GM19372 (cell line): Measurements from ENCODE around the gene PGLYRP4.

Experiments
- ATAC-seq: cut with Tn5 transposase; IDR thresholded peaks from one replicate; pipeline ENCODE4 v1.9.1; 2021; ENCODE audit warnings: mild to moderate bottlenecking, low read depth, moderate library complexity; ENCODE audit not compliant: unreplicated experiment

Gene PGLYRP4, protein sequence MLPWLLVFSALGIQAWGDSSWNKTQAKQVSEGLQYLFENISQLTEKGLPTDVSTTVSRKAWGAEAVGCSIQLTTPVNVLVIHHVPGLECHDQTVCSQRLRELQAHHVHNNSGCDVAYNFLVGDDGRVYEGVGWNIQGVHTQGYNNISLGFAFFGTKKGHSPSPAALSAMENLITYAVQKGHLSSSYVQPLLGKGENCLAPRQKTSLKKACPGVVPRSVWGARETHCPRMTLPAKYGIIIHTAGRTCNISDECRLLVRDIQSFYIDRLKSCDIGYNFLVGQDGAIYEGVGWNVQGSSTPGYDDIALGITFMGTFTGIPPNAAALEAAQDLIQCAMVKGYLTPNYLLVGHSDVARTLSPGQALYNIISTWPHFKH

DNA sequence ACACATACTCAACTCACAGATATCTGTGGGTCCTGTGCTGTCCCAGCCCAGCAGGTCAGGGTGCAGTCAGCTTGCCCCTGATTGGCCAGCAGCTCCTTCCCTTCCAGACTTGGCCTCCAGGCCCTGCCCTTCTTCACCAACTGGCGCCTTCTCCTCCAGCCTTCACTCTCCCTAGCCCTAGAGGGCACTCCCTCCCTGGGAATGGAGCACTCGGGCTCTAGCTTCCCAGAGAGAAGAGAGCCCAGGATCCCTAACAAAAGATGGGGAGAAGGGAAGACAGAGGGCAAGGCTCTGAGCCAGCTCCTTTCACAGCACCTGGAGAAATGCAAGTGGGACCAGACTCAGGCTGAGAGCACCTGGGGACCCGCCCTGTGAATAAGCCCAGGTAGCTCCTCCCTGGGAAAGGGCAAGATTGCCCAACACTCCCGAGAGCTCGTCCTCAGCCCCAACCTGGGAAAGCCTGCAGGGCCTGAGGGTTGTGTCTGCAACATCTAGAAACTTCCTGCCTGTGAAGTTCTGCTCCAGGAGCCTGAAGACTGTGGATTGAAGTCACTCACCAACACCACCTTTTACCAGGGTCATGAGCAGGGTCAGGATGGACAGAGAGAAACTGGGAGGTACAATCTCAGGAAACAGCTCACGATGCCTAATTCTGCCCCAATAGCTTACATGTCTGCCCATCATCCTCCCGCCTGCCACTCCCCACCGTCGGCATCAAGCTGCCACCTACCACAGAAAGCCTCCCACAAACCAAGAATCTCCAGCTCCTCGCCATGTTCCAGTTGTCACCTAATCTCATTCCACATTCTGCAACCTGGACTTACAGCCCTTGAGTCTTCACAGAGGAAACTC, at the start of gene PGLYRP4:
TSS of gene PGLYRP4 (minus strand) at position 331 of the 852 bp plus-strand sequence. CDS start 909 bp downstream, outside the sequence.
- no peak for ATAC-seq

DNA sequence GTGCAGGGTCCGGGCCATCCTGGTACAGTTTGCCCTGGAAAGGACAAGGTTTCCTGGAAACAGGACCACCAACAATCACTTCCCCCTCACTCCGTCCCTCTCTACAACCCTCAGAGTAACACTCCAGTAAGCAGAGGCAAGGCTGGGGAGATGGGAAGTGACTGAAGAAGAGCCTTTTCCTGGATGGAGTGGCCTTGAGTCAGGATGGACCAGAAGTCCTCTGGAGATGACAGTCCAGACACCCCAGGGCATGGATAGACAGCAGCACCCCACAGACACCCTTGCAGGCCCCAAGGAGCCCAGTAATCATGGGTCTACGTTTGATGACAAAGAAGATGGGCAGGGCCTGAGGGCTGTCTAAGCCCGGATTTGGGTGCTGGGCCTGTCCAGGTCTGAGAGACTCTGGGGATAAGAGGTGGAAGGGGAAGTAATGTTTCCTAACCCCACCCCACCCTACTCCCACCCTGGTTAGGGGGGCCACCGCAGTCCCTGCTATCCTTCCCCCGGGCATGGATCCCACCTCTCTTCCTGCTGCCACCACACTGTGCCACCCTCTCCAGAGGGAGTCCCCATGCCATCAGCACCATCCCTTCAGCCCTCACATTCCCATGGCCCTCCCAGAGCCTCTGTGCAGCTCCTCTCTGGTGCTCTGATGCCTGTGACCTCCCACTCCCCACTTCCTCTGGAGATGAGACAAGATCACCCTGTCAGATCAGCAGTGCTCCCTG, 49.4 kb upstream of the PGLYRP4 start:
- no peak for ATAC-seq

DNA sequence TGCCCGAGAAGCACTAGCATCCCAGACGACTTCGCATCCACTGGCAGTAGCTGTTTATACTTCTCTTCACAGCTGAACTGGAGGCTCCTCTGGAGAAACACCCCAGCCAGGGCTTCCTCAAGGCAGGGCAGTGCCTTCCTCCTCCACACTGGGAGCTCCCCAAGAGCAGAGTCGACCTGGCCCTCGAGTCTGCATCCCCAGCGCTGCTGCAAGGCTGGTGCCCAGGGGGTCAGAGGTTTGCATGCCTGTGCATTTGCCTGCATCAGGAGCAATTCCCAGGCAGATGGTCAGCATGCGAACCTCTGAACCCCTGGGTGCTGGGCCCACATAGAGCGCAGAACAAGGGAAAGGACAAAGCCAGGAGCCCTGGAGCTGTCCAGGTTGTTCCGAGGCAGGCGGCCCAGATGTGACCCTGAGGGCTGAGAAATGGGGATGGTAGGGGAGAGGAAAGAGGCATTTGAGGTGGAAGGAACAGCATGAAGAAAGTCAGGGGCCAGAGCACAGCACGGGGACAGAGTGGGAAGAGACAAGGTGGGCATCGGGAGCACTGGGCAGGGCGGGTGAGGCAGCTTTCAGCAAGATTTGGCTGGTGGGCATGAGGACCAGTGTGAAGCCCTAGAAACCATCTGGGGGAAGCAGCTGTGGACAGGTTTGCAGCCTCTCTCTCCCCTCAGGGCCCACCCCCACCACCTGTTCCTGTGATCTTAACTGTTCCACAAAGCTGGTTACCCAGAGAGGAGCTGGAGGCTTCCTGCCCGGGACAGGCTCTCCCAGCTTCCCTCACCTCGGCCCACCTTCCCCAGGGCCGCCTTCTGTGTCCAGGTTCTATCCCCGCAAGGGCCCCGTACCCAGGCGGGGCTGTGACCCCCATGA, 48.6 kb upstream of the PGLYRP4 start:
- no peak for ATAC-seq

DNA sequence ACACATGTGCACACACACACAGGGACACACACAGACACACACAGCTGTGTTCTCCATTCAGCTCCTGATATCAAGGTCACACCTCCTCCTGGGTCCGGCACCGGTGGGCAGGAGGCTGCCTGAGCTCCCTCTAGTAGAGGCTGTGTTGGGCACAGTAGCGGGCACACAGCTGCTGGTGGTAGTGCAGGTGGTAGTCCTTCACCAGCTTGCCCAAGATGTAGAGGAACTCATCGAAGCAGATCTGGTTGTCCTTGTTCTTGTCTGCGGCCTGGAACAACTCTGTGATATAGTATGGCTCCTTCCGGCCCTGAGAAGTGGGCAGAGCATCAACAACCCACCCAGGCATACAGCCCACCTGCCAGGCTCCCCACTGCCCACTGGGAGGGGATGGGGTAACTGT, 47.8 kb upstream of the PGLYRP4 start:
- ATAC-seq: no peak

DNA sequence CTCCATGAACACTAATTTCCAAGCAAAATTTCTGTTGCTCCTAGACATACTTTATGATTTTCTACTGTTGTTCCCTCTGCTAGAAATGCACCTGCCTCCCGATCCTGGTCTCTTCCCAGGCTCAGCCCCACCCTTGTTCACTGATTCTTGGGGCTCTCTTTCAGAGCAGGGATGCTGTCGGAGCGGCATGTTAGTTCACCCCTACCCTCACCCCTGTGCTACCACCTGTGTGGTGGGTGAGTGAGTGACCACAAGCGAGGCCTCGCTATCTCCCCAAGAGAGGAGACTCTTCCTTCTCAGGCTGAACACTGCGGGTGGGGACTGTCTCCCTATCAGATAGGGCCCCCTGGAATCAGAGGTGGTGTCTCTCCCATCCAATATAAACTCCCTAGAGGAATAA, 47.1 kb upstream of the PGLYRP4 start:
- ATAC-seq: no peak

DNA sequence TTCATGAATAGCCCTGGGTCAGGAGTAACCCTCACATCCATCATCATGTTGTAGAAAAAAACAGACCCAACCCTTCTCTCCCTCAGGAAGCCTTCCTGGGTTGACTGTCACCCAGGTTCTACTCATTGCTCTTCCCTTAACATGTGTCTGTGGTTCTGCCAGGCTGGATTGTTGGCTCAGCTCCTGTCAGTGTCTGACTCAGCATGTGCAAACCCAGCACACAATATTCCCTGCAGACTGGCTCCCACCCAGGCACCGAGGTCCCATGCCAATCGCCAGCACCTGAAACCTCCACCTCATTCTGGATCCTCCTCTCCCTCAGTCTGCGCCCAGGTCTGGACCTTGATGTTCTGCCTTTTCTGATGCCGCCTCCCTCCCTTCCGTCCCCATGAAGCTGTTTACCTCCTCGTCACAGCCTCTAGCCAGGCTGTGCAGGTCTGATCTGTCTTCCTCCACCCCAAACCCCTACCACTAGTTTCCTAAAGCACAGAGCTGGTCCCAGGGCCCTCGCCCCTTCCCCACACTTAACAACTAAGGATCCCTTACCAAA, 46.6 kb upstream of the PGLYRP4 start:
- ATAC-seq: no peak

DNA sequence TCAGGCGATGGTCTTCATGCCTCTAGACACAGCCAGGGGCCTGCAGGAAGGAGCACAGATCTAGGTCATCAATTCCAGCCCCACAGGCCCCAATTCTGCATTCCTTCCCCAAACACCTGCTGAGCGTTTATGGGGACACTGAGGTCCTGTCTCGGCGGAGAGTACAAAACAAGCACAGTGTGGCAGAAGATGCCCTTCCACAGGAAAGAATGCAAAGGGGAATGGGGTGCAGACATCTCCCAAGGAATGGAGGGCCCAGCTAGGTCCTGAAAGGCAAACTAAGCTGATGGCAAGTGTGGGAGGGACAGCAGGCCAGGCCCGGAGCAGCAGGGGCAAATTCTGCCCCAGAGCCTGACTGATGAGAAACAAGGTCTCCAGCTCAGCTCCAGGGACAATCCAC, 45.8 kb upstream of the PGLYRP4 start:
- ATAC-seq: no peak

DNA sequence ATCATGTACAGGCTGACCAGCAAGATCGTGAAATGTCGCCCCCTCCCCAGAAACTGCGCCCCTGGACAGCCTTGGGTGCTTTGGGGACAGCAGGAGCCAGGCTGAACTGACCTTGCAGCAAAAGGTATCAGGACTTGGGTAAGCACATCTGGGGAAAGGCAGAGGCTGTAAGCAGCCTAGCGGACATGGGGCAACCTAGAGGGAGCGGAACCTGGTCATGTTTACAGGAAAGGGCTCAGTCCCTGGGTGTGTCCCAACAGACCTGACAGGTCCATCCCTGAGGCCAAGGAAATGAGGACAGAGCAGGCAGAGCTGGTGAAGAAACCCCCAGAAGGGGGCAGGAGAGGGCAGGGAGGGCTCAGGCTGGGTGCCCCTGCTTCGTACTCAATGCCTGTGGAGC, 45.3 kb upstream of the PGLYRP4 start:
- no peak for ATAC-seq

DNA sequence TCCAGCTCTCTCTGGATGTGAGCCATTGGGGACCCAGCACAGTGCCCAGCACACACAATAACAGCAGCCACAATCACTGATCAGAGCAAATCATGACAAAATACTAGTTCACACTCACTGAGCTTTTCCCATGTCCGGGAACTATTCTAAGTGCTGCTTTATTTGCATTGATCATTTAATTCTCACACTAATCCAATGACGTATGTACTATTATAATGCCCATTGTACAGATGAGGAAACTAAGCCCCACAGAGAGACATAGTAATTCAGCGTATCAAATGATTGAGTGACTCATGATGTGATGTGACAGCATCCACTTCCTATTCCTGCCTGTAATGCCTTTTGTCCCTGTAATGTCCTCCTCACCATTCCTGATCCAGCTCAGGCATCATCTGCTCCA, 44.2 kb upstream of the PGLYRP4 start:
- ATAC-seq: no peak

DNA sequence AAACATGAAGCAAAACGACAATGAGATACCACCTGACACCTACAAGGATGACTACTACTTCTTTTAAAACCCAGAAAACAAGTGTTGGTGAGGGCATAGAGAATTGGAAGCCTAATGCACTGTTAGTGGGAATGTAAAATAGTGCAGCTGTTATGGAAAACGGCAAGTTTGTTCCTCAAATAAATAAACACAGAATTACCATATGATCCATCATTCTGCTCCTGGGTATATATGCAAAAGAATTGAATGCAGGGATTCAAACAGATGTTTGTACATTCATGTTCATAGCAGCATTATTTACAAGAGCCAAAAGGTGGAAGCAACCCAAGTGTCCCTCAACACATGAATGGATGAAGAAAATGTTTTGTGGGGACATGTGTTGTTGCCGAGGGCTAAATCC, 43.6 kb upstream of the PGLYRP4 start:
- ATAC-seq: no peak

DNA sequence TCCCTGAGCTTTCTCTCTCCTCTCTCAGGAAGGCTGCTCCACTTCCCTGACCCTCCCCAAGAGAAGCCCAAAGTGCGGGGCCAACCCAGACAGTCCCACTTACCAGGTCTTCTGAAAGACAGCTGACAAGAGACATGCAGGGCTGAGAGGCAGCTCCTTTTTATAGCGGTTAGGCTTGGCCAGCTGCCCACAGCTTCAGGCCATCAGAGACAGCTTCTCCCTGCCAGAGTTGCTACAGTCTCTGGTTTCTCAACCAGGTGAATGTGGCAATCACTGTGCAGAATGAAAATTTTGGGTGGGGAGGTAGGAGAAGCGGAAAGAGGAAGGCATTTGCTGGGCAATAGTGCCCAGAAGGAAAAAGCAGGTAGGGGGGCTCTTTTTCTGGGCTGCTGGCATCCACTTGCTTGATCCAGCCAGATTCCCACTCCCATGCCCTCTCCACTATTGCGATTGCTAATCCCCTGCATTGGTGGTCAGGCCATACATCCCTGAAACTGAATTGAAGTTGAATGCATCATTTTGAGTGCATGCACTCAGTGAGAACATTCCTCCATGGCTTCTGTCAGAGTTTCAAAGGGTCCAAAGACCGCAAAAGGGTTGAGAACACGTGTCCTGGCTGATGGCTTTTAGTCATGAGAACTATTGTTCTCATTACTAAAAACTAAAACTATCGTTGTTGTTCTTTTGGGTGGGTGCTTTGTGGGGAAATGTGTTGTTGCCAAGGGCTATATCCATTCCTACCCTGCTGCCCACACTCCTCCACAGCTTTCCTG, 42.5 kb upstream of the PGLYRP4 start, which contains the start of gene S100A8:
TSS of gene S100A8 (minus strand) at position 136 of the 773 bp plus-strand sequence. CDS start 538 bp downstream, outside the sequence.
- ATAC-seq: no peak

DNA sequence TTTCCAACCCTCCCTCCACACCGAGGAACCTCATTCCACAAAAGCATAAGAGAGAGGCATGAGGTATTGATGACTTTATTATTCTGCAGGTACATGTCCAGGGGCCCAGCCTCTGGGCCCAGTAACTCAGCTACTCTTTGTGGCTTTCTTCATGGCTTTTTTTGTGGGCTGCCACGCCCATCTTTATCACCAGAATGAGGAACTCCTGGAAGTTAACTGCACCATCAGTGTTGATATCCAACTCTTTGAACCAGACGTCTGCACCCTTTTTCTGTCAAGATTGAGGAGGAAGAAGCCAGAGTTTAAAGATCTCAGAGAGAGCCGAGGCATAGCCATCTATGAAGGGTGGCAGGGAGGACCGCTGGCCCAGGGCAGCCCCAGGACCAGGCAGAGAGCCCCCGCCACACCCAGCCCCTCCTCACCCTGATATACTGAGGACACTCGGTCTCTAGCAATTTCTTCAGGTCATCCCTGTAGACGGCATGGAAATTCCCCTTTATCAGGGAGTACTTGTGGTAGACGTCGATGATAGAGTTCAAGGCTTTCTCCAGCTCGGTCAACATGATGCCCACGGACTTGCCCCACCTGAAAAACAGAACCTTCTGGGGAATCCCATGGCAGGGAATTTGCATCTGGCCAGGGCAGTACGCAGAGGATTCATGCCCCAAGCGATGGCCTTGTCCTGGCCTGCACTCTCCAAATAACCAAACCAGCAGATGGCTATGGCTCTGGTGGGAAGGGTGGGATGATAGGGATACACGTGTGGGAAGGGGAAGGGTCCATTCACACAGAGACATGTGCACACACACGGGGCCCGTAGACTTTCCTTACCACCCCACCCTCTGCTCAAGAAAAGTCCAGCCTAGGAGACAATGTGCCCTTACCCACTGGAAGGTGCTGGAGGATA, 41.6 kb upstream of the PGLYRP4 start:
- ATAC-seq: no peak

DNA sequence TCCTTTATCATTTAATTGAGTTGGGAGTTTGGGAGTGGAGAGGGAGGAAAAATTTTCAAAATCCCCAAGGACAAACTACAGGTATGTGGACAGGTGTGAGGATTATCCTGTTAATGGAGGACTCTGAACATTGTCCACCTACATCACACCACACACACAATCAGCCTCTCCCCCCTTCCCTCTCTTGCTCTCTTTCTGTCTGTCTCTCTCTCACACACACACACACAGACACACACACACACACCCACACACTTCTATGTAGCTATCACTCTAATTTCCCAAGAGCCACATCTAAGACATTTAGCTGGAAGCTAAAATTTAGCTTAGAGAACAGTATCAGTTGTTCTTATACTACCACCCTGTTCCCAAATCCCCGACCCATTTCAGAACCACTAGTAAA, 40.8 kb upstream of the PGLYRP4 start:
- ATAC-seq: no peak

DNA sequence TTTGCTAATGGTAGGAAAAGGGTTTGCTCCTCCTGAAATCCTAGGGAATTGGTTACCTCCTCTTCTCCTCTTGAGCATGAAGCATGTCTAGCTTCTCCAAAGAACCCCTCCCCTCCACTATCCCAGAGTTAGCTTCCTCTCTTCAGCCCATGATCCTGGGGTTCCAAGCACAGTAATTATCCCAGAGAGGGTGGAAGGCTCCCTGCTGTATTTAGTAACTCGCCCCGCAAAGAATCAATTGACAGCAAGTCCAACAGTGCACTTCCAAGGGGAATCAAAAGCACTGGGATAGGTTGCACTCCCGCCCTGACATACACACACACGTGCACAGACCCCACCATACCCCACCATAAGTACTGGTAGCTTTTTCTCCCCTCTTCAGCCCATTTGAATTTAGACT, 39.1 kb upstream of the PGLYRP4 start:
- no peak for ATAC-seq

DNA sequence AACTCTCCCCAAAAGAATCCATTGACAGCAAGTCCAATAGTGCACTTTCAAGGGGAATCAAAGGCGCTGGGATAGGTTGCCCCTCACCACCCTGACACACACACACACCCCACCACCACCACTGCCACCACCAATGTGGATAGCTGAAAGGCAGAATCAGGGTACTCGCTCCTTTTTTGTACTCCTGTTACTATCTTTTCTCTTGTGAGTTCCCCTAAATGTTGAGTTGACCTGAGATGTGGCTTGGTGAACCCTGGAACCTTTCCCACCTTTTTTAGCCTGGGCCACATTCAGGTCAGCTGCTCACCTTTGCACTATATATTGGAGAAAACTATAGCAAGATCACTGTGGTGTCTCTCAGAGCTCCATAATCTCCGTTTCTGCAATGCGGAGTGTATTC, 38.4 kb upstream of the PGLYRP4 start:
- ATAC-seq: no peak

DNA sequence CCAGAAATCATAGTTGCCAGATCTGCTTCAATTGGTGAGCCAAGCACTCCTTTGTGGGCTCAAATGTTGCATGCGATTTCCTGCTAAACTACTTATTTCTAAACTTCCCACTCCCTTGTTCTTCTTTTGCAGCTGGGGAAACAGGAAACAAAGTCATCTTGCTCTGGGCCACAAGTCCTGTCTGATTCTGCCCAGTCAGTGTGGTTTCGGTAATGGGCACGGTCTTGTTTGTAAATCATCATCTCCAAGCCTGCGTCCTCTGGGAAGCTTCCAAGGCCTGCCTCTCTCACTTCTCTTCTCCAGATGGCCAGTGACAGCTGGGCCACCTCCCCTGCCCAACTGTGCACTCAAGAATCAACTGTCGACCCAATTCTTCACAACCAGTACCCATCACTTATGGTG, 37.9 kb upstream of the PGLYRP4 start:
- ATAC-seq: no peak

DNA sequence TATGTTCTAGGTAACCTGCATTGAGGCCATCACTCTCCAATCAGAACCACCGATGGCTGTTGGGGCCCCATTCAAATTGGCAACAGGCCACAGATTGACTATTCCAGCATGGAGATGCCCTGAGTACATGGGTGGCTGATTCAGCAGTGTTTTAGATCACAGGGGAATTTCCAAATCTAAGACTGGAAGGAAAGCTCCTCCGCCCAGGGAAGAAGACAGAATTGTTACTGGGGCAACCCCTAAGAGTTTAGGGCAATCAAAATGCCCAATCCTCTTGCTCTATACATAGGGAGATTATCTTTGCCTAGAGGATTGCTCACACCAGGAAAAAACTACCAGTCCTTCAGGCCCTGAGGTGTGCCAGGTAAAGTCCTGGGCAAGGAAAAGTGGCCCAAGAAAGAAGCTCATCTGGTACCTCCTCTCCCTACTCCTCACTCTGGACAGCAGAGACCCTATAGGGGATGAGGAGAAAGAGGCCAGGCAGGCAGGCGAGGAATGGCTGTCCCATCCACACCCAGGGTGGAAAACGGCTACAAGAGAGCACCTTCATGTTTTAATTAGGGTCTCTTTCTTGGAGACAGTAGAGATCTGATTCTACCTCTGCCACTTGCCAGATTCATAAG, 36.4 kb upstream of the PGLYRP4 start:
- no peak for ATAC-seq

DNA sequence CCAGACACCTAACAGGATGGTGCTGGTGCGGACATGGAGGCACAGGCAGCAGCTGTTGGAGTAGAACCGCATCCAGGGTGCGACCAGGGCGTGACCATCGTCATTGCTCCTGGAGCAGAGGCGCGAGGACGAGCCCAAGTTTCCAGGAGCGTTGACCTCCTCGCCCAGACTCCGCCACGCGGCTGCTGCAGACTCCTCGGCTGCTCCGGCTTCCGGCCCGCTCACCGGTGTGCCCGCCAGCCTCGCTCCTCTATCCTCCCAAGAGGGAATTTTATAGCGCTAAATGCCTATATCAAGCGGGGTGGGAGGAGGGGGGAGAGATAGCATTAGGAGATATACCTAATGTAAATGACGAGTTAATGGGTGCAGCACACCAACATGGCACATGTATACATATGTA, 32.1 kb upstream of the PGLYRP4 start:
- no peak for ATAC-seq
